ENCODE measurements around the gene KRT9.
"Not testable (repeated sequence)": the region's sequence is repeated elsewhere in the genome, so short reads cannot be mapped to it uniquely, and the experiment has no call there.

The KRT9 gene

DNA sequence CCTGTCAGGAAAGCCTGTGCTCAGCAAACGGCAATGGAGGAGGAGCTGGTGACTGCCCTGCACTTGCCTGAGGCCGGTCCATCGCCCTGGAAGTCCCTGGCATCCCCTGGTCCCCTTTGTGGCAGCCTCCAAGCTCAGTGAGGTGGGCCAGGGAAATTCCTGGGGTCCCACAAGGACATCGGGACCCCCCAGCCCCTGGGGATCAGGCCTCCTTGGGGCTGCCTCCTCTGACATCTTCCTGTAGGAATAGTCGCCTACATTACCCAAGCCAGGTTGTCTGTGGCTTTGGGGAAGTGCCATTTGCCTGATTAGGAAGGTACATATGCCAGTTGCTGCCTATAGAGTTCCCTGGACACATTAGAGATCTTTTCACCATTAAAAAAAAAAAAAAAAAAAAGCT, 7.1 kb upstream of the KRT9 start:
- DNase-seq (ENCODE audit: low read depth): no peak

DNA sequence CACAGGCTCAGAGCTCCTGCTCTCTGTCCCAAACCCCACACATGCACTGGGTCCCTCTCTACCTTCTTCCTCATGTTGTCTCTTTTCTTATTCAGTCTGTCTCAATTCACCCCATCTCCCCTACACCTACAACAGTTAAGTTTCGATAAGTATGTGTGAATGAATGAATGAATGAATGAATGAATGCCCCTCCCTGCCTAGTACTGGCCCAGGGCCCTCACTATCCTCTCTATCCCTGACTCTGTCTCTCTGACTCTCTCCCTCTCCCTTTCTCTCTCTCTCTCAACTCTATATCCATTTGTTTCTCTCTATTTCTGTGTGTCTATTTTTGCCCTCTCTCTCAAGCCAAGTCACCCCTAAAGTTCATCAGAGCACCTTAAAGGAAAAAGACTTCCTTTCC, 6.7 kb upstream of the KRT9 start:
- no peak for DNase-seq (ENCODE audit: low read depth)

DNA sequence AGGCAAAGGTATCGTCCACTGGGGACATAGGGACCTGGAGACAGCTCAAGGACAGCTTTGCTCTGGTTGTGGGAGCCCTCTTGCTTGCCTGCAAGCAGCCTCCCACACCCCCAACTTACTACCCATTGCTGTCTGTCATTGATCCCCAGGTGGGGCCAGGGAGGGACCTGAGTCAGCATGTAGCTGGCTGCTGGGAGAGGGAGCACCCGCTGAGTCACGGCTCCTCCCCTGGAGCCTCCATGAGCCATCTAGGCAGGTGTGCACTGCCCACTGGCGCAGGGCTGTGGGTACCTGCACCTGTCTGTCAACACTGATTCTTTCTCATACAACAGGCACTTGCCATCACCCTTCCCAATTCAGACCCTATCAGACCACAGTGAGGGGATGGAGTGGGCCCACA, 4.9 kb upstream of the KRT9 start:
- DNase-seq (ENCODE audit: low read depth): not testable (repeated sequence)

DNA sequence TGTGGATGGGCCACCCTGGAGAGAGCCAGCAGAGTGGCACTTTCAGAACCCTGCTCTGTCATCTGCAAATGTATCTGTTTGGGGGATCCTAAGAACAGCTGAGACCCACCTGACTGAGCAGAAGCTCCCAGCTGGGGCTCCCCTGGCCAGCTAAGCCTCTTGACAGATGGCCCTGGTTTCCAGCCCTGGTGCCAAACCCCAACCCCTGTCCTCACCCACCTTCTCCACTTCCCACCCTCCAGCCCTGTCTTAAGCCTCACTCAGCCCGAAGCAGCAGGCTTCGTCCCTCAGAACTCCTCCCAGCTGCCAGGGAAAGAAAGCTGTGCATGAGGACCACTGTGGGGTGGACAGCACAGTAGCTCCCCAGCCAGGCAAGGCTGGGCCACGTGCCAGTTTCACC, 3.5 kb upstream of the KRT9 start:
- DNase-seq (ENCODE audit: low read depth): no peak

GRCh38 chr17:41567317-41567716, 4.5 kb downstream of the KRT9 start:
- no peak for DNase-seq (ENCODE audit: low read depth)

GRCh38 chr17:41565338-41565737, 6.5 kb downstream of the KRT9 start:
- no peak for DNase-seq (ENCODE audit: low read depth)

DNA sequence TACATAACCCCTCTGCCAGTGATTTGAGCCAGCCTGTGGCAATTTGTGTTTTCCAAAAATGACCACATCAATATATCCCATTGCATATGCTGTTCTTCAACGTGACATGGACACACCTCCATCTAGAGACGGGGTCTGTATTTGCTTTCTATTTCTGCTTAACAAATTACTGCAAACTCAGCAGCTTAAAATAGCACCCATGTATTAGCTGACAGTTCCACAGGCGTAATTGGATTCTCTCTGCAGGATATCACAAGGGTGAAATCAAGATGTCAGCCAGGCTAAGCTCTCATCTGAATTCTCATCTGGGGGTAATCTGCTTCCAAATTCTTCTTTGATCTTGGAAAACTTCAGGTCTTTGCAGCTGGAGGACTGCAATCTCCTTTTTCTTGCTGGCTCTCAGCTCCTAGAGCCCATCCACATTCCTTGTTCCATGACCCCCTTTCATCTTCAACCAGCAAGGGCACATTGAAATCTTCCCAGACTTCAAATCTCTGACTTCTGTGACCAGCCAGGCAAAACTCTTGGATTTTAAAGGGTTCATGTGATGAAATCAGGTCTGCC, 8.2 kb downstream of the KRT9 start:
- no peak for DNase-seq (ENCODE audit: low read depth)

GRCh38 chr17:41561554-41561953, 10.3 kb downstream of the KRT9 start:
- no peak for DNase-seq (ENCODE audit: low read depth)

- no peak for DNase-seq (ENCODE audit: low read depth)
Observed at GRCh38 chr17:41559548-41559947, 12.3 kb downstream of the KRT9 start.

DNA sequence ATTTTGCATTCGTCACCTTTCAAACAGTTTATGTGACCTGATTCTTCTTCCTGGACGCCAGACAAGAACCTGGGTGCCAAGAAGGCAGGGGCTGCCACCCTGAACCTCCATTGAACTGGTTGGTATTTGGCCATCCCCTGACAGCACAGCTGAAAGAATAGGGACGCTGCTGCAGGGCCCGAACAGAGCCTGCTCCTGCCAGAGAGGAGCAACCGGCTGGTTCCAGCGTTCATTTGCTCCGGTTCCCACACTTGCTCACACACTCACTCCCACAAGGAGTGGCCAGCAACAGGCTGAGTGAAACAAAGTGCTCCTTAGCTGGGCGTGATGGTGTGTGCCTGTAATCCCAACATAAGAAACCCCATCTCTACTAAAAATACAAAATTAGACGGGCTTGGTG, 14.9 kb downstream of the KRT9 start:
- no peak for DNase-seq (ENCODE audit: low read depth)

DNA sequence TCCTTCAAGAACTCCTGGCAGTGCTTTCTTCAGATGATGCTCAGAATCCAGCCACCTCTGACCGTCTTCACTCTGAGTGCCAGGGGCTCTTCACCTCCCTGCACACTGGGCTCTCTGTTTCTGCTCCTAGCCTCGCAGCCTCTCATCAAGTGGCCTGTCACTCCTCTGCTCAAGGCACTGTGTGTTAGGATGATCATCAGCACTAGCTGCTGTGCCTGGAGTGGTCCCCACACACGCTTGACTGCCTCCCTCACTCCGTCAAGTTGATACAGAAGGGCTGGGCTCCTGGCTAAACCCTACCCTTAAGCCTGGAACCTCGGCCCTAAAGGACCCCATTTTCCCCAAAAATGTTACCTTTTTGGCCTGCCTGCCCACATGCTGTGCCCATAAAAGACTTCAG, 15.6 kb downstream of the KRT9 start:
- DNase-seq (ENCODE audit: low read depth): no peak

DNA sequence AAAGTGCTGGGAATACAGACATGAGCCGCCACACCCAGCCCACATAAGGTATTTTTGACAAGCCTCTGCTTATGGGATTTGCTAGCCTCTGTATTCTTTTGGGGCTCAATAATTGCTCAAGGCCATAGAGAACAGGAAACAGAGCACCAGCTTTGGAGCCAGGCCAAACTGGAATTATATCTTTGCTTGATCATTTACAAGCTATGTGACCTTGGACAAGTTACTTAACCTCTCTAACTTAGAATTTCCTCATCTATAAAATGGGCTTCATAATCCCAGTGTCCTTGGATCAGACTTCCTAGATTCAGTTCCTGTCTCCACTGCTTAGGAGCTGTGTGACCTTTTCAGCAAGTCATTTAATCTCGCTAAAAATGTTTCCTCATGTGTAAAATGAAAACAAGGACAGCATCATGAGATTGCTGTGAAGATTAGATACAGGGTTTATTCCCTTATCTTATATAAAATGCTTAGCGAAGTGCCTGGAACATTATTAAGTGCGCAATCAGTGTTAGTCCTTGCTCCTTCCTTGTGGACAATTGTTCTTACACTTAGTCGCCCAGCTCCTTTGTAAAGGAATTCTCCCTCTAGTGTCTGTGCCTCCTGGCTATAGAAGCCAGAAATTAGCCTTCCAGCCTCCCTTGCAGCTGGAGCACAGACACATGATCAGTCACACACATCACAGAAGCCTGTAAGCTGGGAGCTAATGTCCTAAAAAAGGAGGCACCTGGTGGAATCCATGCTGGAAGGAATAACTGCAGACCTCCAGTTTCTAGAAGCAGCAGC, 16.6 kb downstream of the KRT9 start:
- DNase-seq (ENCODE audit: low read depth): no peak

- DNase-seq (ENCODE audit: low read depth): no peak
Observed at GRCh38 chr17:41553987-41554680, 17.7 kb downstream of the KRT9 start.

DNA sequence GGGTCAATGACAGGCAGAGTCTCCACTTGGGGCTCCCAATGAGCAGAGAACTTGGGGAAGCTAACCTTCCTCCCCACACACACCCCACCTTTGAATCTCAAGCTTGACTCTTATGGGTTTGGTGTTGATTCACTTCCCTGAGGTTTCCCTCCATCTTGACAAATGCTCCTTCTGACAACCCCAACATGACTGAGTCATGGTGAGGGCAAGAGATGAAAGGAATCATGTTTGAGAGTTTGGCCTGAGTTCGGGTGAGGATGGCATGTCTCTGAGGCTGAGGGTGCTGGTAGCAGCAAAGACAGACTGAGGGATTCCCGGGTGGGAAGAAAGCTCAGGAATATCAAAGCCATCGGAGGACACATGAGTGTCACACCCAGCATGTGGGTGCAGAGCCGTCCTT, 18.7 kb downstream of the KRT9 start:
- DNase-seq (ENCODE audit: low read depth): no peak

DNA sequence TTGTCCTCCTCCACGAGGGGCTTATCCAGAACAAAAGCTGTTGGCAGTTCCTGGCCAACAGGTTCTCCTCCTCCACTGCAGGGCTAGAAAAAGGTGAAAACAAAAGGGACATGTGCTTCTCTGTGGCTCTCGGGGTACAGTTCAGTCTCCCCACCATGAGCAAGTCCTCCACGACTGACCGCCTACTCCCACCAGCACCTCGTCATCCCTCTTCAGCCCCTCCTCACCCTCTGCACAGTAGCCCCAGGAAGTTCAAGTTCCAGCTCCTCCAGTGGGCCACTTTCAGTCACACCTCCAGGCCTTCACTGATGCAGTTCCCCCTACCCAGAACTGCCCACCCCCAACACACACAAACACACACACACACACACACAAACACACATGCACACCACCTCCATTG, 19.4 kb downstream of the KRT9 start:
- DNase-seq (ENCODE audit: low read depth): no peak

DNA sequence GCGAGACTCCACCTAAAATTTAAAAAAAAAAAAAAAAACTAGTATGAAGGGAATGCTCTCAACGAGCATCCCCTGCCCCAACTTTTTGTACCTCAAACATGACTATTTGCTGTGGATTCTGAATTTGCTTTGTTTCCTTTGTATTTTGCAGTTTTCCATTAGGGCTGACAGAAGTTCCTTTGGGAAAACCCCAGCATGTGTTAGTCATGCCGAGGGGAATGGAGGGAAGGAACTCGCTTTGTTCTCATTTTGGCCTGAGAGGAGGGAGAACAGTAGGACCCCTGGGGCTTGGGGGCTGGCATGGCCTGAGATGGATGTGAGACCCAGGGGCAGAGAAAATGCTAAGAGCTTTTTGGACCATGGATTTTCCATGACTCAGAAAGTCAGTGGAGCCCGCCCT, 20.5 kb downstream of the KRT9 start:
- DNase-seq (ENCODE audit: low read depth): no peak

GRCh38 chr17:41549596-41550039, 22.2 kb downstream of the KRT9 start:
- DNase-seq (ENCODE audit: low read depth): no peak

- DNase-seq (ENCODE audit: low read depth): peak; percentile 75
Observed at GRCh38 chr17:41548844-41549595, 22.8 kb downstream of the KRT9 start.

- DNase-seq (ENCODE audit: low read depth): no peak
Observed at GRCh38 chr17:41547921-41548843, 23.7 kb downstream of the KRT9 start.

DNA sequence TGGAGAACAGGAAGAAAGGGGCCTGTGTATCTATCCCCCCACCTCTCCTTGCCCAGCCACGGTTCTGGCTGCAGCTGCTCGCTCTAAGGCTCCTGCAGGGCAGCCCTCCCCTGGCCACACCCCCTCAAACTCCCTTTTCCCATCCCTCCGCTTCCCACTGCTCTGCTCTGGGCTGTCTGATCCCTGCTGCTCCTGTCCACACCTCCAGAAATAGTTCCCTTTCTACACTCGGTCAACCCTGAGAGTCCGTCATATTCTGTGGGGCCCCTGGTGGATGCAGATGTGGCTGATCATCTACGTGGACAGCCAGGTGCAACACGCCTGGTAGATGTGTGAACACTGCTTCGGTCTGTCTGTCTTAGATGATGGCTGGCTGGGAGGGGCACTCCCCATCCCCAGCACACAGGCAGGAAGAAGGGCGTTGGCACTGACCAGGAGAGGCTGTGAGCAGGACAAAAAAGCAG, 24.4 kb downstream of the KRT9 start:
- no peak for DNase-seq (ENCODE audit: low read depth)

DNA sequence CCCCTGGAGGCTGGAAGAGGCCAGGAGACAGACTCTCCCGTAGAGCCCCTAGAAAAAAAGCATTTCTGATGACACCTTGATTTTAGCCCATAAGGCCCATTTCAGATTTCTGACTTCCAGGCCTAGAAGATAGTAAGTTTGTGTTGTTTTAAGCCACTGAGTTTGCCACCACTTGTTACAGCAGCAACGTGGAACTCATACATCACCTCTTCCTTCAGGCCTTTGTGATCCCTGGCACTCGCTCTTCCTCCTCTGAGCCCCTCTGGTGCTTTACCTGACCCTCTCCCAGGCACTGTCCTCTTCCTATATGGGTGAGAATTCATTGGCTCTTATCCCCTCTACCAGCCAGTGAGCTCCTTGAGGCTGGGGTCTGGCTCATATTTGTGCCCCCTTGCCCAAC, 25.0 kb downstream of the KRT9 start:
- no peak for DNase-seq (ENCODE audit: low read depth)
